Measurements from ENCODE around the gene NKX2-2.
"Not testable (repeated sequence)": the region's sequence is repeated elsewhere in the genome, so short reads cannot be mapped to it uniquely, and the experiment has no call there.

Gene NKX2-2

DNA sequence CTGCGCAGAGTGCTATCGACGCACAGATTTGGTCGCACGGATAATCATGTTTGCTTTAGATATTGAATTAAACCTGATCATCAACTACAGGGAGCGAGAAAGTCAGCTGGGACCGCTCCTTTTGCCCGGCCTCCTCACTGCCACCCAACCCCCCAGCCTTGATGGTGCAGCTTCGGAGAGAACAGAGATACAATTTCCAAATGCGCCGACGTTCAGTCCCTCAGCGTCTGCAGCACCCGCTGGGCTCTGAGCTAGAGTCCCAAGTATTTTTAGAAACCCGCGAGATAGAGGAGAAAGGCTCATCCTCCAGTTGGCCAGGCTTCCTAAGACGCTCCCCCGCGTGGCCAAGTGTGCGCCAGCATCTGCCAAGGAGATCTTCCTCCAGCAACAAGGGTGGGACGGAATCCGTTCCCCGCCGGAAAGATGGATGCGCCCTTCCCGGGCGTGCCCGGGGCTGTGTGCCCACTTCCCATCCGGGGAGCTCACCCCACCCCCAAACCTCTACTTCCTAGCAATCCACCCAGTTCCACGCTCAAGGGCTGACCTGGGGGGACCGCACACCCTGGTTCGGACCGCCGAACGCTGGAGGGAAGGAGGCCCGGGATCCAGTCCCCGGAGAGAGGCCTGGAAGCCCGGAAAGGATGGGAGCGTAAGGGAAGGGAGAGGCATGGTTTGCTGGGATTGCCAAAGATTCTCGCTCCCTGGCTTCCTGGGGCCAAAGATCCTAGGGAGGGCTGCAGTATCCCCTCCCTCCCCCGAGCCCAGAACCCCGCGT, 4.1 kb downstream of the NKX2-2 start:
- in situ Hi-C loops (cut with HindIII; ENCODE audit: low sequenced_read_pairs) = no loop called here

DNA sequence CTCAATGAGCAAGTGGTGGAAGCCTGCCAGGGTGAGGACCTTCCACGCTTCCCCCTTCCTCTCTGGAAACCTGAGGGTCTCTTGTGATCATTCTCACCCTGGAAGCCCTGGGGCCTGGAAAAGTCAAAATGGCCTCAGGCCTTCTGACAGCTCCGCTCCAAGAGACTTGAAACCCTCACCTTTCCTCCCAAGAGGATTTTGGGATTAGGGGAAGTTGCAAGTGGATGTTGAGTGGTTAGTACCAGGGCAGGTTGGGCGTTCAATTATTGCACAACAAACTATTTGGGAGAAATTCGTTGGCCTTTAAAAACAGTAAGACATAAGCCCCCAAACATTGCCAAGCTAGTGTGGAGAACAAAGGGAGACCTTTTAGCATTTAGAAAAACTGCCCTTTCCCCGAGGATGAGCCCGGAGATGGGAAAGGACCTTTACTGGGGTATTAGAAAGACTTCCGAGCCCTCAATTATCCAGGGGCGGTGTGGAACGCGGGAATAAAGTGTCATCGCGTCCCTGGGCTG, 4.7 kb downstream of the NKX2-2 start:
- in situ Hi-C loops (cut with HindIII; ENCODE audit: low sequenced_read_pairs) = no loop called here

DNA sequence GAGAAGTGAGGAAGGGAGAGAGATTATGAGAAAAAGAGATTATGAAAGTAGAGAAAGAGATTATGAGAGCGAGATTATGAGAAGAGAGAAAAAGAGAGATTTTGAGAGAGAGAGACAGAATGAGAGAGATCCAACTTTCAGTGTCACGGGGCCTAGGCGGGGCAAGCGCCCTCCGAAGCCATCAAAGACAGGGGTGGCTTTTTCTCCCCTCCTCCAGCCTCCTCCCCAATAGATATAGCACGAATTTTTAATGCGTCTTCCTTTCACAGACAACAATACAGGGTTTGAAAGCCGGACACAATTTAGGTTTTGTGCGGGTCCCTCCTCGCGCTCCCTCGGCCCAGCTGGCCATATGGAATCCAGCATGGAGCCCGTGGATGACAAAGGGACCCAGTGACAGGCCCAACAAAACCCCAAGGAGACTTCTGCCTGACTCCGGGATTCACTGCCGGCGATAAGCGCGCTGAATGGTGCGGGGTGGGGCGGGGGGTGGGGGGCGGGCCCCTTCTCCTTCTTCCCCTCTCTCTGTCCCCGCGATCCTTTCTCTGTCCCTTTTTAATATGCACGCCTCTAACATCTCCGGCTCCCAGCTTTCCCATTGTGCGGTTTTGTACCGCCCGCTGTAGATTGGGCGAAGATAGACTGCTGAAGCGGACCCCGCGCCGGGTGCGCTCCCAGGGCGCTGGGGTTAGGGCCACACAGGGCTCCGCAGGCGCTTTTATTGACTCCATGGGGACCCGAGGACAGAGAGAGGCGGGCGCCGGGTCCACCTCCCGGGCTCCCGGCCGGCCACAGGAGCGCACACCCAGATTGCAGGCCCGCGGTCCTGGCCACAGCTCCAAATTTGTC, 5.4 kb downstream of the NKX2-2 start:
- in situ Hi-C loops (cut with HindIII; ENCODE audit: low sequenced_read_pairs) = no loop called here

DNA sequence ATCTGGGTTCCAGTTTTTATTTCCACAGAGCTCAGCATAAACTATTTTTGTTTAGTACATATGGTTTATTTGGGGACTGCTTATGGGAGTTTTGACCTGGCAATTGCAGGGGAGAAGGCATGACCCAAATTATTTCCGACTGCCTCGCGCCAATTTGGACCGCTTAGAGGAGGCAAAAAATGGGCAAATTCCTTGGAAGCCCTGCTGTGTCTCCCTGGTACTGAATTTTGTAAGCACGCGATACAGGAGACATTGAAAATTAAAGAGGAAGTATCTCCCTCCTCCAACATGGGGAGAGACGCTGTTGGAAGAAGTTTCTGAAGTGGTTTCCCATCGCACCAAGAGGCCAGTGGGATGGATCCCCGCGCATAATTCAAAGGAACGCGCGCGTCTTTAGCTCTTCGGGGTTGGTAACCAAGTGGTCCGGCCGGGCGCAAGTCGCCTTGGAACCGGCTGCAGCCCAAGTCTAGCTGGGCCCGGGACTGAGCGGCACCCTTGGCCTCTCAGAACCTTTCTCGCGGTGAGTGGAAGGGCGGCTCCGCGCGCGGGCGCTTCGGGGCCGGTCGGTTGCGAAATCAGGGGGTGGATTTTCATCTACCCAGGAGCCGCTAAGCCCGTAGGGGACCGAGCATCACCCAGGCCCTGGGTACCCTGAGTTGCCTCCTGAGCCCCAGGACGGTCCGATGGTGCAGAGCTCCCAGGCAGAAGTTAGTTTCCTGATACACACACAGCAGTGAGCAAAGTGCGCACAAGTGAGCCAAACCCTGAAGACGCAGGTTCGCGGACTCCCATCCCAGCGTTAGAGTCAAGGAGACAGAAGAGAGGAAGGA, 6.2 kb downstream of the NKX2-2 start:
- in situ Hi-C loops (cut with HindIII; ENCODE audit: low sequenced_read_pairs) = no loop called here

DNA sequence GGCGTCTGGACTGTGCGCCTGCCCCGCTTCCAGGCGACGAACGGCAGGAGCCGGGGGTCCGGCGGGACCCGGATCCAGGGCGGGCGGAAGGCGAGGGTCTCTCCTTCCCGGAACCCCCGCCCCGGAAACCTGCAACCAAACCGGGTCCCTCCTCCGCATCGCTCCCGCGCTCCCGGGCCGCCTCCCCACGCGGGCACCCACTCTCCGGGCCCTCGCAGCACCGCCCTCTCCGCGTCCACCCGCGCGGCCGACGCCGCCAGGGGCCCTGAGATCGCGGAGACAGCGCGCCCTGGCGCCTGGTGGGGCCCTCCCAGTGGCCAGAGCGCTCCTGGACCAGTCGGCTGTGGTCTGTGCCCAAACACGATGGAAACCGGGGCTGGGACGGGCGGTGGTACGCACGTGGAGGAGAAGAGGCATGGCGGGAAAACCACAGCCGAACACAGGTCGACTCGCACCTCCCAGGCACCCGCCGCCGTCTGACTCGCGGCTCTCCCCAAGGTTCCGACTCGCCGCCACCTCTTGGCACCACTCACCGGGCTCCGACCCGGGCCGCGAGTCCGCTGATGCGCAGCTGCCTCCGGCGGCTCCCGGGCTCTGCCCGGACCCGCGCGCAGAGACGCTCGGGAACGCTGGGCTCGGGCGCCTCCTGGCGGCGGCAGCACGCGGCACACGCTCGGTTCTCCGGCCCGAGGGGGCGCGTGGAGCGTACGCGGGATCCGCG, 7.9 kb downstream of the NKX2-2 start:
- in situ Hi-C loops (cut with HindIII; ENCODE audit: low sequenced_read_pairs) = no loop called here

DNA sequence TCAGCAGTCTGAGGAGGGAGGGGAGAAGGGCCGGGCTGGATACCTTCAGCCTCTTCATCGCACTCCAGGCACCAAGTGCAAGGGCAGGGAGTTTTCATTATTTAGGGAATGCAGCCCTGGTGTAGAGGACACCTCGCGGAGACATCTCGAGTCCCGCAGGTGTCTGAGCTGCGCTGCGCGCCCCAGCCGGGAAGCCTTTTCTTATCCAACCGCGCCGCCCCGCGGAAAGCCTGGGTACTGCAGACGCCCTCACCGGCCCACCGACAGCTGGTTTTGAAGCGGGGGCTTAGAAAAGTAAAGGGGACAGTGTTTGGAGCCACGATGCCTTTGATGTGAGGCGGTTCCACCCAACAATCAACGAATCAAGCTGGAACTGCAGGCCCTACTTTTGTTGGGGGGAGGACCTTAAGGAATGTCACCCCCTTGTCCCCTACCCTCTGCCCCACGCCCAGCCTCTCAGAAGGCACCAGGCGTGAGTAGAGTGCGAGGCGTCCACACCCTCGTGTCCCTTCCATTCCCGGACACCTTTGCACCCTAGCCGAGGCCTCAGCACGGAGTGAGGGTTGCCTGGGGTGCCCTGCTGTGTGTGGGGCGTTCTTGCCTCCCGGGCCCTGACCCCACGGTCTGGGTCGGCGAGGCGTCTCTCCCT, 8.6 kb downstream of the NKX2-2 start:
- in situ Hi-C loops (cut with HindIII; ENCODE audit: low sequenced_read_pairs) = no loop called here

DNA sequence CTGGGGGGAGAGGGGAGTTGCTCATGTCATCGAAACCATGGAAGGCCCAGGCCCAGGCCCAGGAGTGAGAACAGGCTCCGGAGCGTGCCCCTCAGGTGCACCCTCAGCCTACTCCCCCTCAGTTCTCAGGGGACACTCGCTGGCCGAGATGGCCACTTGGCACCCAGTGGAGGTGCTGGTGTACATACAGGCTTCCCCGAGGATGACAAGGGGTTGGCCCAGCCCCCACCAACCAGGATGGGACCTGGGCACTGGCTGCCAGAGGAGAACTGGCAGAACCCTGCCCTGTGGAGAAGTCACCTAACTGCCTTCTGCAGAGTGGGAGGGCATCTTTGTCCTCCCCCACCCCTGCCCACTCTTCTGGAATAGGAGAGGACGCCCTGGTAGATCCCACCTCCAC, 9.5 kb downstream of the NKX2-2 start:
- in situ Hi-C loops (cut with HindIII; ENCODE audit: low sequenced_read_pairs) = no loop called here

DNA sequence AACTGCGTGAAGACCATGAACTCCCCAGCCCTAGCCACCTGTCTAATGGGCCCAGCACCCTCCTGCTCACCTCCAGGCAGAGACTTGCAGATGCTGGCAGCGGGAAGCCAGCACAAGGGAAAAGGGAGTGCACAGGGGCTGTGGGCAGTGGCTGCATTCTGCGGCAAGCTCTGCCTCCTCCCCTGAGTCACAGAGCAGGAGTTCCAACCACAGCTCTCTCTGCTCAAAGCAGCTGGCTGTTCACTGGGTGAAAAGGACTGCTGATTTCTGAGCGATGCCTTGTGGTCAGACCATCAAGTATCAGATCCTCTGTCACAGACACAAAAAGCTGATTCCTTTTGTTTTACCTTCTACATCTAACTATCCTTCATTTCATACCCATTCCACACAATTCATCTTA, 10.5 kb downstream of the NKX2-2 start:
- in situ Hi-C loops (cut with HindIII; ENCODE audit: low sequenced_read_pairs) = no loop called here

DNA sequence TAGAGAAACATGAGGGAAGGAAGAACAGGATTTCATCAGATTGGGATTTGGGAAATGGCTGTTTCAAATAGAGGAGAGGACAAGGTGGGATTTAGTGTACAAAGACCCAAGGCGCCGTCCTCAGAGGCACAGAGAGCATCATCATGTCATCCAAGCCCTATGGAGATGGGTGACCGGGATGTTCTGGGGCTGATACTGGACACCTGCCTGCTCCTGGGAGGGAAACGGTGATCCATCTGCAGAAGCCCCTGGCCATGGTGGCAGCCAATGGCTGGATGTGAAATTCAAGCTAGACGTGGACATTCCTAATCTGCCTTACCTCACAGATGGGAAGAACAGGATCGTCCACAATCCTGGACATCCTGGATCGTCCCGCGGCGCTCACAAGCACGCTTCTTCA, 12.7 kb downstream of the NKX2-2 start:
- in situ Hi-C loops (cut with HindIII; ENCODE audit: low sequenced_read_pairs) = no loop called here

DNA sequence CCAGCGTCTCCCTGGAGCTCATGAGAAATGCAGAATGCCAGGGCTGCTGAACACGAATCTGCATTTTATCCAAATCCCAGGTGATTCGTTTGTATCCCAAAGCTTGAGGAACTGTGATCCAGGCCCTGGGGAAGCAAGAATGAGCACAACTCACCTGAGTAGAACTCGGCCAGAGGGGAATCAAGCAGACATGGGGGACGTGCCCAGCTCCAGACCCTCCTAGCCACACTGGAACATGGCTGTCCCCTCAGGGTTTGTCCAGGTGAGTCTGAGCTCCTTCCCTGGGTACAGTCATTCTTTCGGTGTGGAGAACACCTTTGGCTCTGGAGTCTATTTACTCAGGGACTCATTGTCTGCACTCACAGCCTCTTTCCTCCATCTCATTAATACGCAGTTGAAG, 13.3 kb downstream of the NKX2-2 start:
- in situ Hi-C loops (cut with HindIII; ENCODE audit: low sequenced_read_pairs) = no loop called here

DNA sequence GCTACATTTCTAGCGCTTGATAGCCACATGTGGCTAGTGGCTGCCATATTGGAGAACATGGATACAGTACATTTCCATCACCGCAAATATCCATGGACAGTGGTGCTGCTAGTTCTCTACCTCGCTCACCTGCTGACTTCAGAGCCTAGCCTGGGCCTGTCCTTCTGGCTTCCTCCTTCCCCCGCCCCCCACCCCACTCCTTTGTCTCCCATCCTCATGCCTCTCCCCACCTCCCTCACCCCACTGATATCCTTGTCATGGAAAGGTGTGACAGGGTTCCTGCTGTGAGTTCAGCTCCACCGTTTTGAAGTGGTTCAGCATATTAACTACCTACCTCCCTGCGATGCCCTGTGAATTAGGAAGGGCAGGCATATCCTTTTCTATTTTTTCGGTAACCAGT, 14.2 kb downstream of the NKX2-2 start:
- in situ Hi-C loops (cut with HindIII; ENCODE audit: low sequenced_read_pairs) = no loop called here

DNA sequence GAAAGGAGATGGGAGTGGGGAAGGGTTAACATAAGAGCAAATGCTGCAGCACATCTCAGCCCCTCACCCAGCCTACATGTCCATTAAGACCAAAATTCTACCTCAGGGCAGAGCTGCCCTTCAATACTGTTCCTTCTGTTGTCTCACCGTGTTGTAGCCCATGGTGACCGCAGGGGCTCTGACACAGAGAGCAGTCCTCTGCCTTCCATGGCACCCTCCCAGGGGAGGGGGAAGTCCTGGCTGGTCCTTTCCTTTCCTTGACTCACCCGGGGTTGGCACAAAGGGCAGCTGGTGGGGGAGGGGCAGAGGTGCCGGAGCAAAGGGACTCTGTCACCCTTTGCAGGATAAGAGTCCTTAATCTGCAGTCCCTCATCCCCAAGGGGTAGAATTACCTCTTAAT, 15.2 kb downstream of the NKX2-2 start:
- in situ Hi-C loops (cut with HindIII; ENCODE audit: low sequenced_read_pairs) = no loop called here

DNA sequence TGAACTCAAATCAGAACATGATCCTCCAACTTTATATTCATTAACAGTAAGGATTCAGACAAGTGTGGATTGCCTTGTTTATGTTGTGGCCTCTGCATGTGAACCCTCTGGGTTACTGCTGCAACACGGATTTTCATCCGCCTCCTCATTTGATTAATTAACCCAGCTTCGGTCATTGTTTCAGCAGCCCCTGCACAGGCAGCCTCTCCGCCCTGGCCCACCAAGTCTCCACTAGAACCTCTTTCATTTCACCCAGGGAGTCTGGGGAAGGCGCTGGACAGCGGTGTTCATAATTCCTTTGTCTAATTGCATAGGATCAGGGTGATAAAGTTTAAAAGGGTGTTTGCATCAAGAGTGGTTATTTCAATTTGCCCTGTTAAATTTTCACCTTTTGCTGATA, 15.7 kb downstream of the NKX2-2 start:
- in situ Hi-C loops (cut with HindIII; ENCODE audit: low sequenced_read_pairs) = no loop called here

DNA sequence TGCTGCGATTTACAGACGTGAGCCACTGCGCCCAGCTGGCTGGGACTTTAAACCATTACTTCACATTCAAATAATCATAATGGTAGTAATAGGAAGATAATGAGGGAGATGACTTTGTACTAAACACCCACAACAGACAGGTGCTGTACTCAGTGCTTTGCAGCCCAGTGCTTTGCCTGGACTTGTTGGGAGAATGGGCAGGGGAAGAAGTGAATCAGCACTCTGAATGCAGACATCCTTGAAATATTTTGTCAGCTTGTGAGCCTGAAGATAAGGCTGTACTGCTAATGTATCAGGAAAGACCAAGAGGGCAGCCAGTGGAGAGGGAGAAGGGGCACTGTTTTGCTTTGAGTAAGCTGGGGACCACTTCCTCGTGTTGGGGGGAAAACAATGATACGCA, 17.4 kb downstream of the NKX2-2 start:
- in situ Hi-C loops (cut with HindIII; ENCODE audit: low sequenced_read_pairs) = no loop called here

DNA sequence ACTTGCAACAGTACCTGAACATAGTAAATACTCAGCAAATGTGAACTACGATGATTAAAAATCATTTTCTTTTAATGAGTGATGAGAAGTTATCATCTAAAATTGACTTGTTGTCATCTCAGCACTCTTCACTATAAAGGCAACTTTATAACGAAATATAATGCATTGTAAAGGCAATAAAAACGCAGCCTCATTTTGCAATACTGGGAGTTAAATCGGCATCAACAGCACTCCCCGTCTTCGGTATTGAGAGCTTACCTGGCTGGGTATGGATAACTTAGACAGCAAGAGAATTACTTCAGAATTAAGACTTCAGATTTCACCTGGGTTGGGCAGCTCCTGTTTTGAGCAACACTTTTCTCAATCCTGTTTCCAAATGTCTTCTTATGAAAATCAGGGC, 20.8 kb downstream of the NKX2-2 start:
- in situ Hi-C loops (cut with HindIII; ENCODE audit: low sequenced_read_pairs) = loop anchor here (5.0 kb wide), 2 partner anchors 91 to 221 kb away; no protein-coding TSS in a partner anchor

DNA sequence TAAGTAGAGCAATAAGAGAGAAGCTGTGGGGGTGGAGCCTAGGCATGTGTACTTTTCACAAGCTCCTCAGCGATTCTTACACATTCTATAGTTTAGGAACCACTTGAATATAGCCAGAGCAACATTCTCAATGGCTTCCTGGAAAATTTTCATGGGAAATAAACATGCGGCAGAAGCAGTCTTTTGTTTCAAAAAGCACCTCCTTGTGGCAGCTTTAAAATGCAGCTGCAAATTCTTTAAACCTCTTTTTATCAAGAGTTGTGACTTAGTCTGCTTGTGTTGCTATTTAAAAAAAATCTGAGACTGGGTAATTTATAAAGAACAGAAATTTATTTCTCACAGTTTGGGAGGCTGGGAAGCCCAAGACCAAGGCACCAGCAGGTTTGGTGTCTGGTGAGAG, 23.8 kb downstream of the NKX2-2 start:
- in situ Hi-C loops (cut with HindIII; ENCODE audit: low sequenced_read_pairs) = loop anchor here (5.0 kb wide), 2 partner anchors 88 to 218 kb away; no protein-coding TSS in a partner anchor

DNA sequence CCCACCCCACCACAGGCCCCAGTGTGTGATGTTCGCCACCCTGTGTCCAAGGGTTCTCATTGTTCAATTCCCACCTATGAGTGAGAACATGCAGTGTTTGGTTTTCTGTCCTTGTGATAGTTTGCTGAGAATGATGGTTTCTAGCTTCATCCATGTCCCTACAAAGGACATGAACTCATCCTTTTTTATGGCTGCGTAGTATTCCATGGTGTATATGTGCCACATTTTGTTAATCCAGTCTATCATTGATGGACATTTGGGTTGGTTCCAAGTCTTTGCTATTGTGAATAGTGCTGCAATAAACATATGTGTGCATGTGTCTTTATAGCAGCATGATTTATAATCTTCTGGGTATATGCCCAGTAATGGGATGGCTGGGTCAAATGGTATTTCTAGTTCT, 33.7 kb downstream of the NKX2-2 start:
- in situ Hi-C loops (cut with HindIII; ENCODE audit: low sequenced_read_pairs) = not testable (repeated sequence)

DNA sequence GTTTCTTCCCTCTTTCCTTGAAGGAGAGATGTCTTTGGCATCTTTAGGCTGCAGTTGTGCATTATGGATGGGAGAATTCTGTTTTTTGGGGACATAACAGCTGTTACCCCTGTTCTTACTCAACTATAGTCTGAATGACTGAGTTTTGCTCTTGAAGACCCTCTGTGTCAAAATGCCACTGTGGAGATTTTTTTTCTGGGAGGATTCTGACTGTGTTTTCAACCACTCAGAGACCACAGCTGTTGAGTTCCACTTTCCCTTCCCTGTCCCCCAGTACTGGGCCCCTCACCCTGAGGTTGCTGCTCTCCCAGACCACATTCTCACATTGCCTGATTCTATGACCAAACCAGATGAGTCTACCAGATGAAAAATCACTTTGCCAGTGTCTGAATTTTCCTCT, 48.1 kb downstream of the NKX2-2 start:
- in situ Hi-C loops (cut with HindIII; ENCODE audit: low sequenced_read_pairs) = no loop called here

DNA sequence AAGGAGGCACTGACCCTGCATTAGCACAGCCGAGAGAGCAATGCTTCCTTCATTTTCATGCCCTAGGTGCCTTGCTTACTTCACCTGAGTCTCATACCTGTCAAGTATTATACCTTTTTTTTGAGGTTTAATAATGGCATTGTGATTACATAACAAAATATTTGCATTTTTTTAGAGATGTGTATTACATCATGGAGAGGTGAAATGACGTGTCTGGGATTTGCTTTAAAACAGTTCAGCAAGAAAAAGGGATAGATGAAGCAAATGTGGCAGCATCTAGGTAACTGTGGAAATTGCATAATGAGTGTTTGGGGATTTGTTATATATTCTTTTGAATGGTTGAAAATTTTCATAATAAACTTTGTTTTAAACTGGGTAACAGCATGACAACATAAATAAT, 48.9 kb downstream of the NKX2-2 start:
- in situ Hi-C loops (cut with HindIII; ENCODE audit: low sequenced_read_pairs) = no loop called here

Data from endothelial cell of hepatic sinusoid (primary cell).